Measurements from ENCODE around the gene CALML6. TPM values are rescaled to one million over a fixed set of nuclear protein-coding genes. Genes with fewer than 3 reads are reported as not detected.

The CALML6 gene
- total and polyA plus RNA-seq, 2 experiments from 2014 or later: 0.87 TPM; not detected in 1

DNA sequence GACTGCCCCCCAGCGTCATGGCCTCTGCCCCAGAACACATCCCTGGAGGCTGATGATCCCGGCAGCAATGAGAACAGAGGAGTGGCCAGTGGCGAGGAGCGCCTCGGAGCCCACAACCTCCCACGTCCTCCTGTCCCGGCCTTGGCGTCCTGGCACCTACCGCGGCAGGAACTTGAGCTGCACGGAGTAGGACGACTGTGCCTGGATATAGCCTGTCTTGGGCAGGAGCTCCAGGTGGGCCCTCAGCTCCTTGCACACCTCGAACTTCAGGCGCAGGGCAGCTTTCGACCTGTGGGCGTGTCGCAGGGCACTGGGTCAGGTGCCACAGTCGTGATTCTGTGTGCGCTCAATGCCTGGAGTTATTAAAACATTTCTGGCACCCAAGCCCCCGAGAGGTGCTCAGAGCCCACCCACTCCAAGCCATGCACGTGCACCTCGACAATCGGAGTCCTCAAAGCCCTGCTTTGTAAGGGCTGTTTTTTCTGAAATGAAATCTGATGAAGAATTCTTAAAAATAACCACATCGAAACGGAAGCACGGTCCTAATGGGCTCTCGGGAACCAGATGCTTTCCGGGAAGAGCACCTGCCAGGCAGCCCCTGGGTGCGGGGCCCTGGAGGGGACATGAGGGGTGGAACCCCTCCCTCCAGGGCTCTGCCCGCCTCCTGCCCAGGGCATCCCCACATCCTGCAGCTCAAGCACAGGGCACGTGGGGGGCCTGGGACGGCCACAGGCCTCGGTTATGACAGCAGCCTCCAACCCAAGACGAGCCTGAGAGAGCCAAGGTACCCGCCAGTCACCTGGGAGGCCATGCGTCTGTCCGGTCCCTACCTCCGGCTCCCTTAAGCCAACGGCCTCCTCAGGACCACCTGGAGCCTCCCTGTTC lies 27.1 kb downstream of the CALML6 start:
- no peaks in the 10 kb centered on the region for H3K9me3 Mint-ChIP-seq
- peaks cover 20% of the 10 kb centered on the region for H3K27me3 Mint-ChIP-seq (ENCODE audit: insufficient read depth, low read depth, poor library complexity)
- H3K79me2 ChIP-seq (replicated peaks; ENCODE audit: insufficient read depth): no peaks in the 10 kb centered on the region
- H3F3A ChIP-seq (replicated peaks; ENCODE audit: low read depth): 0 out of 2 replicates have a peak, but pooled peaks cover 4% of the 10 kb centered on the region
- H3K9me2 ChIP-seq (ENCODE audit: insufficient read depth): no peaks in the 10 kb centered on the region
- H3K4me1 Mint-ChIP-seq: peaks cover 4% of the 10 kb centered on the region; the same call in 1 of the 3 replicates
- no peak overlapping the region for H3K27ac ChIP-seq (ENCODE audit: low read depth)
- H3K27me3 ChIP-seq (ENCODE audit: insufficient read depth): no peaks in the 10 kb centered on the region
- TF ChIP-seq STAT1 (IDR thresholded peaks at IDR 0.05; ENCODE audit: unreplicated experiment) (no peak), EZH2 (IDR thresholded peaks at IDR 0.05; ENCODE audit: low read depth, unreplicated experiment) (no peak), JUNB (IDR thresholded peaks at IDR 0.05; ENCODE audit: unreplicated experiment) (no peak), NANOG (IDR thresholded peaks at IDR 0.05; ENCODE audit: borderline replicate concordance) (no peak), ETS1 (IDR thresholded peaks at IDR 0.05) (no peak), EZH2phosphoT487 (IDR thresholded peaks at IDR 0.05; ENCODE audit: unreplicated experiment) (no peak), POLR2AphosphoS5 (IDR thresholded peaks at IDR 0.05; ENCODE audit: low read depth) (no peak), CTCF (conservative IDR thresholded peaks at IDR 0.05; ENCODE audit: low read depth in 2 of 2) (no peak), CREB1 (CRISPR knock-in tag; IDR thresholded peaks at IDR 0.05; ENCODE audit: low read depth) (no peak), ZNF331 (CRISPR knock-in tag; IDR thresholded peaks at IDR 0.05; ENCODE audit: low read depth) (no peak), ZNF114 (CRISPR knock-in tag; IDR thresholded peaks at IDR 0.05) (no peak)
- TF ChIP-seq, protein P1, sequence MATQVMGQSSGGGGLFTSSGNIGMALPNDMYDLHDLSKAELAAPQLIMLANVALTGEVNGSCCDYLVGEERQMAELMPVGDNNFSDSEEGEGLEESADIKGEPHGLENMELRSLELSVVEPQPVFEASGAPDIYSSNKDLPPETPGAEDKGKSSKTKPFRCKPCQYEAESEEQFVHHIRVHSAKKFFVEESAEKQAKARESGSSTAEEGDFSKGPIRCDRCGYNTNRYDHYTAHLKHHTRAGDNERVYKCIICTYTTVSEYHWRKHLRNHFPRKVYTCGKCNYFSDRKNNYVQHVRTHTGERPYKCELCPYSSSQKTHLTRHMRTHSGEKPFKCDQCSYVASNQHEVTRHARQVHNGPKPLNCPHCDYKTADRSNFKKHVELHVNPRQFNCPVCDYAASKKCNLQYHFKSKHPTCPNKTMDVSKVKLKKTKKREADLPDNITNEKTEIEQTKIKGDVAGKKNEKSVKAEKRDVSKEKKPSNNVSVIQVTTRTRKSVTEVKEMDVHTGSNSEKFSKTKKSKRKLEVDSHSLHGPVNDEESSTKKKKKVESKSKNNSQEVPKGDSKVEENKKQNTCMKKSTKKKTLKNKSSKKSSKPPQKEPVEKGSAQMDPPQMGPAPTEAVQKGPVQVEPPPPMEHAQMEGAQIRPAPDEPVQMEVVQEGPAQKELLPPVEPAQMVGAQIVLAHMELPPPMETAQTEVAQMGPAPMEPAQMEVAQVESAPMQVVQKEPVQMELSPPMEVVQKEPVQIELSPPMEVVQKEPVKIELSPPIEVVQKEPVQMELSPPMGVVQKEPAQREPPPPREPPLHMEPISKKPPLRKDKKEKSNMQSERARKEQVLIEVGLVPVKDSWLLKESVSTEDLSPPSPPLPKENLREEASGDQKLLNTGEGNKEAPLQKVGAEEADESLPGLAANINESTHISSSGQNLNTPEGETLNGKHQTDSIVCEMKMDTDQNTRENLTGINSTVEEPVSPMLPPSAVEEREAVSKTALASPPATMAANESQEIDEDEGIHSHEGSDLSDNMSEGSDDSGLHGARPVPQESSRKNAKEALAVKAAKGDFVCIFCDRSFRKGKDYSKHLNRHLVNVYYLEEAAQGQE (IDR thresholded peaks at IDR 0.05; ENCODE audit: unreplicated experiment): no peak
- TF ChIP-seq, protein P2, sequence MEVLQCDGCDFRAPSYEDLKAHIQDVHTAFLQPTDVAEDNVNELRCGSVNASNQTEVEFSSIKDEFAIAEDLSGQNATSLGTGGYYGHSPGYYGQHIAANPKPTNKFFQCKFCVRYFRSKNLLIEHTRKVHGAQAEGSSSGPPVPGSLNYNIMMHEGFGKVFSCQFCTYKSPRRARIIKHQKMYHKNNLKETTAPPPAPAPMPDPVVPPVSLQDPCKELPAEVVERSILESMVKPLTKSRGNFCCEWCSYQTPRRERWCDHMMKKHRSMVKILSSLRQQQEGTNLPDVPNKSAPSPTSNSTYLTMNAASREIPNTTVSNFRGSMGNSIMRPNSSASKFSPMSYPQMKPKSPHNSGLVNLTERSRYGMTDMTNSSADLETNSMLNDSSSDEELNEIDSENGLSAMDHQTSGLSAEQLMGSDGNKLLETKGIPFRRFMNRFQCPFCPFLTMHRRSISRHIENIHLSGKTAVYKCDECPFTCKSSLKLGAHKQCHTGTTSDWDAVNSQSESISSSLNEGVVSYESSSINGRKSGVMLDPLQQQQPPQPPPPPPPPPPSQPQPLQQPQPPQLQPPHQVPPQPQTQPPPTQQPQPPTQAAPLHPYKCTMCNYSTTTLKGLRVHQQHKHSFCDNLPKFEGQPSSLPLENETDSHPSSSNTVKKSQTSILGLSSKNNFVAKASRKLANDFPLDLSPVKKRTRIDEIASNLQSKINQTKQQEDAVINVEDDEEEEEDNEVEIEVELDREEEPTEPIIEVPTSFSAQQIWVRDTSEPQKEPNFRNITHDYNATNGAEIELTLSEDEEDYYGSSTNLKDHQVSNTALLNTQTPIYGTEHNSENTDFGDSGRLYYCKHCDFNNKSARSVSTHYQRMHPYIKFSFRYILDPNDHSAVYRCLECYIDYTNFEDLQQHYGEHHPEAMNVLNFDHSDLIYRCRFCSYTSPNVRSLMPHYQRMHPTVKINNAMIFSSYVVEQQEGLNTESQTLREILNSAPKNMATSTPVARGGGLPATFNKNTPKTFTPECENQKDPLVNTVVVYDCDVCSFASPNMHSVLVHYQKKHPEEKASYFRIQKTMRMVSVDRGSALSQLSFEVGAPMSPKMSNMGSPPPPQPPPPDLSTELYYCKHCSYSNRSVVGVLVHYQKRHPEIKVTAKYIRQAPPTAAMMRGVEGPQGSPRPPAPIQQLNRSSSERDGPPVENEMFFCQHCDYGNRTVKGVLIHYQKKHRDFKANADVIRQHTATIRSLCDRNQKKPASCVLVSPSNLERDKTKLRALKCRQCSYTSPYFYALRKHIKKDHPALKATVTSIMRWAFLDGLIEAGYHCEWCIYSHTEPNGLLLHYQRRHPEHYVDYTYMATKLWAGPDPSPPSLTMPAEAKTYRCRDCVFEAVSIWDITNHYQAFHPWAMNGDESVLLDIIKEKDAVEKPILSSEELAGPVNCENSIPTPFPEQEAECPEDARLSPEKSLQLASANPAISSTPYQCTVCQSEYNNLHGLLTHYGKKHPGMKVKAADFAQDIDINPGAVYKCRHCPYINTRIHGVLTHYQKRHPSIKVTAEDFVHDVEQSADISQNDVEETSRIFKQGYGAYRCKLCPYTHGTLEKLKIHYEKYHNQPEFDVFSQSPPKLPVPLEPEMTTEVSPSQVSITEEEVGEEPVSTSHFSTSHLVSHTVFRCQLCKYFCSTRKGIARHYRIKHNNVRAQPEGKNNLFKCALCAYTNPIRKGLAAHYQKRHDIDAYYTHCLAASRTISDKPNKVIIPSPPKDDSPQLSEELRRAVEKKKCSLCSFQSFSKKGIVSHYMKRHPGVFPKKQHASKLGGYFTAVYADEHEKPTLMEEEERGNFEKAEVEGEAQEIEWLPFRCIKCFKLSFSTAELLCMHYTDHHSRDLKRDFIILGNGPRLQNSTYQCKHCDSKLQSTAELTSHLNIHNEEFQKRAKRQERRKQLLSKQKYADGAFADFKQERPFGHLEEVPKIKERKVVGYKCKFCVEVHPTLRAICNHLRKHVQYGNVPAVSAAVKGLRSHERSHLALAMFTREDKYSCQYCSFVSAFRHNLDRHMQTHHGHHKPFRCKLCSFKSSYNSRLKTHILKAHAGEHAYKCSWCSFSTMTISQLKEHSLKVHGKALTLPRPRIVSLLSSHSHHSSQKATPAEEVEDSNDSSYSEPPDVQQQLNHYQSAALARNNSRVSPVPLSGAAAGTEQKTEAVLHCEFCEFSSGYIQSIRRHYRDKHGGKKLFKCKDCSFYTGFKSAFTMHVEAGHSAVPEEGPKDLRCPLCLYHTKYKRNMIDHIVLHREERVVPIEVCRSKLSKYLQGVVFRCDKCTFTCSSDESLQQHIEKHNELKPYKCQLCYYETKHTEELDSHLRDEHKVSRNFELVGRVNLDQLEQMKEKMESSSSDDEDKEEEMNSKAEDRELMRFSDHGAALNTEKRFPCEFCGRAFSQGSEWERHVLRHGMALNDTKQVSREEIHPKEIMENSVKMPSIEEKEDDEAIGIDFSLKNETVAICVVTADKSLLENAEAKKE (CRISPR knock-in tag; IDR thresholded peaks at IDR 0.05): no peak
- no peak overlapping the region for H3K4me3 Mint-ChIP-seq
- H2AFZ ChIP-seq: no peak overlapping the region
- H3K27ac Mint-ChIP-seq: no peak overlapping the region
- no peak overlapping the region for H3K4me2 ChIP-seq
- no peaks in the 10 kb centered on the region for H3K36me3 Mint-ChIP-seq (ENCODE audit: low read depth)
- ATAC-seq: no peak
- no peaks in the 10 kb centered on the region for H3K36me3 ChIP-seq (ENCODE audit: insufficient read depth)
- H3K4me3 ChIP-seq: no peak overlapping the region
- DNase-seq (ENCODE audit: low spot score): no peak
- no peaks in the 10 kb centered on the region for H3K4me1 ChIP-seq (ENCODE audit: insufficient read depth)
- H4K20me1 ChIP-seq (replicated peaks; ENCODE audit: insufficient read depth): no peaks in the 10 kb centered on the region

All from GM23338 (cell line).